Endothelial cell (in vitro differentiated cells): ENCODE measurements around the gene KLHL35. TPM values are rescaled to one million over a fixed set of nuclear protein-coding genes. Genes with fewer than 3 reads are reported as not detected.

Experiments used
- DNase-seq: peaks from one replicate; pipeline ENCODE4 v3.0.0; 2021; ENCODE audit warnings: low spot score
- H3K27ac Mint-ChIP-seq: one replicate; pipeline ENCODE4 v1.8.0; 2021; ENCODE audit warnings: mixed read lengths, inconsistent platforms; ENCODE audit not compliant: unreplicated experiment
- H3K27me3 Mint-ChIP-seq: one replicate; pipeline ENCODE4 v1.8.0; 2021; ENCODE audit warnings: mild to moderate bottlenecking, moderate library complexity, mixed read lengths, inconsistent platforms; ENCODE audit not compliant: unreplicated experiment
- H3K36me3 Mint-ChIP-seq: one replicate; pipeline ENCODE4 v1.8.0; 2021; ENCODE audit warnings: mild to moderate bottlenecking, low read depth, mixed read lengths, inconsistent platforms; ENCODE audit not compliant: unreplicated experiment
- H3K4me1 Mint-ChIP-seq: one replicate; pipeline ENCODE4 v1.8.0; 2021; ENCODE audit warnings: mild to moderate bottlenecking, mixed read lengths, inconsistent platforms; ENCODE audit not compliant: unreplicated experiment
- H3K4me3 Mint-ChIP-seq: one replicate; pipeline ENCODE4 v1.8.0; 2021; ENCODE audit warnings: mild to moderate bottlenecking, mixed read lengths, inconsistent platforms; ENCODE audit not compliant: unreplicated experiment
- H3K9me3 Mint-ChIP-seq: one replicate; pipeline ENCODE4 v1.8.0; 2021; ENCODE audit warnings: mixed read lengths, inconsistent platforms; ENCODE audit not compliant: unreplicated experiment
- CTCF ChIP-seq: fragments of 200-600 bp; sonication (generic); IDR thresholded peaks from one replicate; pipeline ENCODE4 v1.5.0; 2021; ENCODE audit warnings: antibody characterized with exemption; ENCODE audit not compliant: unreplicated experiment
- total RNA-seq: library from RNA; stranded (reverse); fragmentation: NEBNext Ultra II Directional; extraction: Animal tissue kit (Norgen Biotek cat#: 25700); gene quantifications from one replicate; pipeline ENCODE4 v1.2.1, GENCODE V29; 2021; ENCODE audit not compliant: unreplicated experiment

KLHL35 gene
- total RNA-seq, 1 donor from 2014 or later = 2.8 TPM

GRCh38 chr11:75403983-75404658 is 28.9 kb downstream of the KLHL35 start:
- peak overlapping the region; percentile 84 for H3K4me3 Mint-ChIP-seq
- no peak for TF ChIP-seq CTCF
- peaks cover 53% of the 10 kb centered on the region for H3K4me1 Mint-ChIP-seq
- peaks cover 45% of the 10 kb centered on the region for H3K36me3 Mint-ChIP-seq
- peak overlapping the region; percentile 36 for H3K27ac Mint-ChIP-seq
- no peaks in the 10 kb centered on the region for H3K9me3 Mint-ChIP-seq
- no peak for DNase-seq
- H3K27me3 Mint-ChIP-seq = peaks cover 7% of the 10 kb centered on the region

GRCh38 chr11:75403037-75403436 is 30.0 kb downstream of the KLHL35 start:
- Mint-ChIP-seq H3K9me3 (no peaks in the 10 kb centered on the region), H3K27ac (peak overlapping the region; percentile 96), H3K4me1 (peaks cover 61% of the 10 kb centered on the region), H3K4me3 (peak overlapping the region; percentile 99), H3K27me3 (peaks cover 8% of the 10 kb centered on the region), H3K36me3 (peaks cover 43% of the 10 kb centered on the region)
- no peak for TF ChIP-seq CTCF
- no peak for DNase-seq

GRCh38 chr11:75402002-75402773 is 30.8 kb downstream of the KLHL35 start:
- Mint-ChIP-seq H3K9me3 (no peaks in the 10 kb centered on the region), H3K4me1 (peaks cover 61% of the 10 kb centered on the region), H3K27me3 (peaks cover 8% of the 10 kb centered on the region), H3K4me3 (peak overlapping the region; percentile 99), H3K27ac (peak overlapping the region; percentile 96), H3K36me3 (peaks cover 39% of the 10 kb centered on the region)
- TF ChIP-seq CTCF = no peak
- DNase-seq = no peak

- no peak for DNase-seq
- Mint-ChIP-seq H3K27ac (peak overlapping the region; percentile 98), H3K9me3 (no peaks in the 10 kb centered on the region), H3K27me3 (peaks cover 12% of the 10 kb centered on the region), H3K4me3 (peak overlapping the region; percentile 99), H3K36me3 (peaks cover 39% of the 10 kb centered on the region), H3K4me1 (peaks cover 63% of the 10 kb centered on the region)
- TF ChIP-seq CTCF = no peak
These were observed 32.7 kb downstream of the KLHL35 start for GRCh38 chr11:75400146-75400865.
